Thyroid gland (tissue), 4 donors: Measurements from ENCODE around the gene PRODH.

Source experiments
- POLR2A ChIP-seq, 2 donors: fragments of 450-650 bp; IDR thresholded peaks; one replicate each; pipeline ENCODE4 v1.6.1; 2017; ENCODE audit warnings: antibody characterized with exemption in 2 of 2, mild to moderate bottlenecking in 2 of 2, moderate library complexity in 1 of 2
- TF ChIP-seq, protein P1 (sequence below), 6 experiments: fragments of 200-600 bp in 3 of 6; fragments of 450-650 bp in 3 of 6; sonication (generic) in 3 of 6; IDR thresholded peaks; one replicate each; pipeline ENCODE4 v1.5.1; 2016 to 2019; ENCODE audit warnings: antibody characterized with exemption in 6 of 6, mild to moderate bottlenecking in 2 of 6, inconsistent platforms in 1 of 6, moderate library complexity in 1 of 6

DNA sequence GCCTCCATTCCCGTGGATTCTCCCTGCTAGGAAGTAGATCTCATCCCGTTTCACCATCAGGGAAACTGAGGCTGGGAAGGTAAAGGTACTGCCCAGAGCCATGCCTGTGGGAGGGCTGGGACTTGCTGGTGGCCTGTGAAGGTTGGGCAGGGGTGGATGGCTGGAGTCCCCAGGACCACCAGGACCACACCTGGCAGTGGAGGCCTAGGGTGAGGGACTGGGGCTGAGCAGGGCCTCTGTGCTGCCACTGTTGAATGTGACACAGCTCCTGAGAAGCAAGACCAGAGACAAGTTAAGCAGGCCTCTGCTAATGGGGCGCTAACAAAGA is 26.2 kb upstream of the PRODH start:
- TF ChIP-seq, protein P1, sequence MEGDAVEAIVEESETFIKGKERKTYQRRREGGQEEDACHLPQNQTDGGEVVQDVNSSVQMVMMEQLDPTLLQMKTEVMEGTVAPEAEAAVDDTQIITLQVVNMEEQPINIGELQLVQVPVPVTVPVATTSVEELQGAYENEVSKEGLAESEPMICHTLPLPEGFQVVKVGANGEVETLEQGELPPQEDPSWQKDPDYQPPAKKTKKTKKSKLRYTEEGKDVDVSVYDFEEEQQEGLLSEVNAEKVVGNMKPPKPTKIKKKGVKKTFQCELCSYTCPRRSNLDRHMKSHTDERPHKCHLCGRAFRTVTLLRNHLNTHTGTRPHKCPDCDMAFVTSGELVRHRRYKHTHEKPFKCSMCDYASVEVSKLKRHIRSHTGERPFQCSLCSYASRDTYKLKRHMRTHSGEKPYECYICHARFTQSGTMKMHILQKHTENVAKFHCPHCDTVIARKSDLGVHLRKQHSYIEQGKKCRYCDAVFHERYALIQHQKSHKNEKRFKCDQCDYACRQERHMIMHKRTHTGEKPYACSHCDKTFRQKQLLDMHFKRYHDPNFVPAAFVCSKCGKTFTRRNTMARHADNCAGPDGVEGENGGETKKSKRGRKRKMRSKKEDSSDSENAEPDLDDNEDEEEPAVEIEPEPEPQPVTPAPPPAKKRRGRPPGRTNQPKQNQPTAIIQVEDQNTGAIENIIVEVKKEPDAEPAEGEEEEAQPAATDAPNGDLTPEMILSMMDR (IDR thresholded peaks at IDR 0.05) = no peak
- TF ChIP-seq POLR2A (IDR thresholded peaks at IDR 0.05) = no peak
